ENCODE results near the gene FAM13A.
"Not testable (repeated sequence)": the region's sequence is repeated elsewhere in the genome, so short reads cannot be mapped to it uniquely, and the experiment has no call there.

Gene FAM13A

GRCh38 chr4:89056953-89057398 is at the start of gene FAM13A:
FAM13A (minus strand) TSS chr4:89057185; CDS start chr4:89056964, 221 bp downstream.
- peak; percentile 84 for DNase-seq (ENCODE audit: low read depth)

- DNase-seq (ENCODE audit: low read depth), result no peak
These were observed 48.7 kb upstream of the FAM13A start for GRCh38 chr4:89105726-89106125.

- no peak for DNase-seq (ENCODE audit: low read depth)
These were observed 44.5 kb upstream of the FAM13A start for GRCh38 chr4:89101256-89102161.

- no peak for DNase-seq (ENCODE audit: low read depth)
These were observed 43.9 kb upstream of the FAM13A start for GRCh38 chr4:89100853-89101252.

- DNase-seq (ENCODE audit: low read depth), result no peak
These were observed 42.5 kb upstream of the FAM13A start for GRCh38 chr4:89099471-89099870.

GRCh38 chr4:89099034-89099433 is 42.0 kb upstream of the FAM13A start:
- no peak for DNase-seq (ENCODE audit: low read depth)

- no peak for DNase-seq (ENCODE audit: low read depth)
These were observed 21.3 kb upstream of the FAM13A start for GRCh38 chr4:89078300-89078699.

GRCh38 chr4:89077761-89078160 is 20.8 kb upstream of the FAM13A start:
- no peak for DNase-seq (ENCODE audit: low read depth)

- no peak for DNase-seq (ENCODE audit: low read depth)
These were observed 15.9 kb upstream of the FAM13A start for GRCh38 chr4:89072921-89073320.

GRCh38 chr4:89071311-89071710 is 14.3 kb upstream of the FAM13A start:
- no peak for DNase-seq (ENCODE audit: low read depth)

- DNase-seq (ENCODE audit: low read depth), result no peak
These were observed 13.1 kb upstream of the FAM13A start for GRCh38 chr4:89070041-89070440.

- DNase-seq (ENCODE audit: low read depth), result no peak
These were observed 12.5 kb upstream of the FAM13A start for GRCh38 chr4:89069481-89069880.

GRCh38 chr4:89067417-89067816 is 10.4 kb upstream of the FAM13A start:
- DNase-seq (ENCODE audit: low read depth), result no peak

- DNase-seq (ENCODE audit: low read depth), result no peak
These were observed 7.9 kb upstream of the FAM13A start for GRCh38 chr4:89064848-89065247.

GRCh38 chr4:89057844-89058243 is 859 bp upstream of the FAM13A start:
- DNase-seq (ENCODE audit: low read depth), result not testable (repeated sequence)

GRCh38 chr4:89056292-89056952 is 563 bp downstream of the FAM13A start:
- no peak for DNase-seq (ENCODE audit: low read depth)

GRCh38 chr4:89055157-89056080 is 1.6 kb downstream of the FAM13A start:
- DNase-seq (ENCODE audit: low read depth), result no peak

- DNase-seq (ENCODE audit: low read depth), result no peak
These were observed 2.4 kb downstream of the FAM13A start for GRCh38 chr4:89054627-89055026.

- DNase-seq (ENCODE audit: low read depth), result no peak
These were observed 7.1 kb downstream of the FAM13A start for GRCh38 chr4:89049853-89050252.

GRCh38 chr4:89048906-89049601 is 7.9 kb downstream of the FAM13A start:
- DNase-seq (ENCODE audit: low read depth), result no peak

GRCh38 chr4:89044147-89044900 is 12.7 kb downstream of the FAM13A start:
- DNase-seq (ENCODE audit: low read depth), result no peak
